Ishikawa (cell line): ENCODE measurements around the gene DVL2.

Source experiments
- CEBPB ChIP-seq: IDR thresholded peaks from 2 replicates; pipeline ENCODE4 v1.6.1; 2012
- CREB1 ChIP-seq: IDR thresholded peaks from 2 replicates; pipeline ENCODE4 v1.6.1; 2012; ENCODE audit warnings: low read depth
- EGR1 ChIP-seq: IDR thresholded peaks from 2 replicates; pipeline ENCODE4 v1.6.1; 2012
- EP300 ChIP-seq: IDR thresholded peaks from 2 replicates; pipeline ENCODE4 v1.6.1; 2012; ENCODE audit warnings: borderline replicate concordance
- FOXM1 ChIP-seq: IDR thresholded peaks from 2 replicates; pipeline ENCODE4 v1.6.1; 2012; ENCODE audit warnings: low read depth, borderline replicate concordance
- MAX ChIP-seq: IDR thresholded peaks from 2 replicates; pipeline ENCODE4 v1.6.1; 2012
- NFIC ChIP-seq: IDR thresholded peaks from 2 replicates; pipeline ENCODE4 v1.6.1; 2012
- RAD21 ChIP-seq: IDR thresholded peaks from 2 replicates; pipeline ENCODE4 v1.6.1; 2012; ENCODE audit warnings: low read depth
- REST ChIP-seq: IDR thresholded peaks from 2 replicates; pipeline ENCODE4 v1.6.1; 2012; ENCODE audit warnings: low read depth, mild to moderate bottlenecking
- TAF1 ChIP-seq: IDR thresholded peaks from 2 replicates; pipeline ENCODE4 v1.6.1; 2012; ENCODE audit warnings: low read depth, mild to moderate bottlenecking
- TCF12 ChIP-seq: IDR thresholded peaks from 2 replicates; pipeline ENCODE4 v1.6.1; 2012; ENCODE audit warnings: low read depth
- TEAD4 ChIP-seq: IDR thresholded peaks from 2 replicates; pipeline ENCODE4 v1.6.1; 2012
- USF1 ChIP-seq: IDR thresholded peaks from 2 replicates; pipeline ENCODE4 v1.6.1; 2012
- YY1 ChIP-seq: IDR thresholded peaks from 2 replicates; pipeline ENCODE4 v1.6.1; 2012; ENCODE audit warnings: low read depth
- ZBTB7A ChIP-seq: IDR thresholded peaks from 2 replicates; pipeline ENCODE4 v1.6.1; 2012; ENCODE audit warnings: low read depth

DVL2 gene

DNA sequence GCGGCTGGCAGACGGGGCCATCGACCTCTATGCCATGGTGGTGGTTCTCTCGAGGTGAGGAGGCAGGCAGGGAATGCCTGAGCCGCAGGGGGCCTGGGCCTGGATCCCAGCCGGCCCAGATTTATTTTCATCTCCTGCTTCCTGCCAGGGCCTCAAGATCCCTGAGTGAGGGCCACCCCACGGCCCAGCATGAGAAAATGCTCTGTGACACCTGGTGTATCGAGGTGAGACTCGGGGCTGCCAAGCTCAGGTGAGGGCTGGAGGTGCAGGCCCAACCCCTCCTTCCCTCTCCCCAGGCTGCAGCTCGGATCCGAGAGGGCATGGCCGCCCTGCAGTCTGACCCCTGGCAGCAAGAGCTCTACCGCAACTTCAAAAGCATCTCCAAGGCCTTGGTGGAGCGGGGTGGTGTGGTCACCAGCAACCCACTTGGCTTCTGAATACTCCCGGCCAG lies 9.6 kb downstream of the DVL2 start:
- TF ChIP-seq ZBTB7A (no peak), NFIC (no peak)

- TF ChIP-seq CEBPB: no peak
Observed at GRCh38 chr17:7224110-7224509, 10.2 kb downstream of the DVL2 start.

DNA sequence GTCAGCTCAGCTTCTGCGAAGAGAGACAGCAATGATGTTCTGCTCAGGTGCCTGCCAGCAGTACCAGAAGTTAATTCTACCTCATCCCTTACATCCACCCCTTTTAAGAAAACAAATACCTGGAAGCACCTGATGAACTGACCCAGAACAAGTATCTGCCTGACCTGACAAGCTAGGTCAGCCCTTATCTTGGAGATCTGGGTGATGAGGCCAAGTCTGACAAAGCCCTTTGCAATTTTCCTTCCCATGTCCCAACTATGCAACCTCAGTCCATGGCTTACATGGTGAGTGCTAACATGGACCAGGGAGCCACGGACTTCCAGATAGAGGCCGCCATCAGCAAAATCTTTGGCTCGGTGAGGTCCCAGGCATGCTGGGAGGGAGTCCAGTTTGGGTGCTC lies 10.9 kb downstream of the DVL2 start:
- TF ChIP-seq YY1: no peak
- TF ChIP-seq CEBPB: no peak
- no peak for TF ChIP-seq REST
- no peak for TF ChIP-seq USF1
- no peak for TF ChIP-seq MAX
- no peak for TF ChIP-seq EP300
- TF ChIP-seq CREB1: no peak

DNA sequence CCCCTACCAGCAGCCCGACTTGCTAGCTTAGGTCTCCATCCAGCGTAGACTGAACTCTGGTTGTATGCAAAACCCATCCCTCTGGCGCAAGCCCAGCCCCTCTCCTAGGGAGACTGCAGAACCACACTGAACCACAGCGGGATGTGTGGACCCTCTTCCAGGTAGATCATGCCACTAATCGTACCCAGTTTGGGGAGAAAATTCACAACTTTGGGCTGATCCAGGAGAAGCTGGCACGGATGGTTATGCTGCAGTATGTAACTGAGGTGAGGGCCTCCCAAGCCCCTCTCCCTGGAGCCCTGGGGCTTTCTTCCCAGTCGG lies 11.4 kb downstream of the DVL2 start:
- TF ChIP-seq NFIC (no peak), MAX (no peak), YY1 (no peak), FOXM1 (no peak), TAF1 (no peak), USF1 (no peak), EP300 (no peak), REST (no peak), CEBPB (no peak)

DNA sequence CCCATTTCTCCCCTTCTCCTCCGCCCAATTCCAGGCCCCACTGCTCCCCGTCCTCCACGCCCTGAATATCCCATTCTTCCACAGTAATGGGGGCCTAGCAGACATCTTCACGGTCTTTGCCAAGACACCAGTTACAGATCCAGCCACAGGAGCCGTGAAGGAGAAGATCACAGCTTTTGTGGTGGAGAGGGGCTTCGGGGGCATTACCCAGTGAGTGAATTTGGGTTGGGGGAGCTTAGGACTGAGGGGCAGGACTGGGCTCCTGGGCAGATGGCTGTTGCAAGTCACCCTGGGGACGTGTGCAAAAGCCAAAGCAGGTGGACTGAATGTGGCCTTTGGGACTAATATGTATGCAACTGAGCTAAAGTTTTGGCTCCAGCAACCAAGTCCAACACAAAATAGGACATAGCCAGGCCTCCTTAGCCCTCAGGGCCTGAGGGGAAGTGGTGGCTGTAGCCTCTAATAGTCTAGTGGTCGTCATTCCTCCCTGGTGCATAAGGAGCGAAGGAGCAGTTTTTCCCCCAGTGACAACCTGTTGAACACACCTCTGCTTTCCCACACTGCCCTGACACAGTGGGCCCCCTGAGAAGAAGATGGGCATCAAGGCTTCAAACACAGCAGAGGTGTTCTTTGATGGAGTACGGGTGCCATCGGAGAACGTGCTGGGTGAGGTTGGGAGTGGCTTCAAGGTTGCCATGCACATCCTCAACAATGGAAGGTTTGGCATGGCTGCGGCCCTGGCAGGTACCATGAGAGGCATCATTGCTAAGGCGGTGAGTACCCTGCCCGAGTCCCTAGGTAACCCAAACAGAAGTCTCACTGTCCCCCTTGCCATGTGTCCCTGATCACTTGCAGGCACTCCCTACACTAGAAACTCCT lies 12.0 kb downstream of the DVL2 start:
- TF ChIP-seq REST (no peak), EGR1 (no peak), YY1 (no peak), CEBPB (no peak)

DNA sequence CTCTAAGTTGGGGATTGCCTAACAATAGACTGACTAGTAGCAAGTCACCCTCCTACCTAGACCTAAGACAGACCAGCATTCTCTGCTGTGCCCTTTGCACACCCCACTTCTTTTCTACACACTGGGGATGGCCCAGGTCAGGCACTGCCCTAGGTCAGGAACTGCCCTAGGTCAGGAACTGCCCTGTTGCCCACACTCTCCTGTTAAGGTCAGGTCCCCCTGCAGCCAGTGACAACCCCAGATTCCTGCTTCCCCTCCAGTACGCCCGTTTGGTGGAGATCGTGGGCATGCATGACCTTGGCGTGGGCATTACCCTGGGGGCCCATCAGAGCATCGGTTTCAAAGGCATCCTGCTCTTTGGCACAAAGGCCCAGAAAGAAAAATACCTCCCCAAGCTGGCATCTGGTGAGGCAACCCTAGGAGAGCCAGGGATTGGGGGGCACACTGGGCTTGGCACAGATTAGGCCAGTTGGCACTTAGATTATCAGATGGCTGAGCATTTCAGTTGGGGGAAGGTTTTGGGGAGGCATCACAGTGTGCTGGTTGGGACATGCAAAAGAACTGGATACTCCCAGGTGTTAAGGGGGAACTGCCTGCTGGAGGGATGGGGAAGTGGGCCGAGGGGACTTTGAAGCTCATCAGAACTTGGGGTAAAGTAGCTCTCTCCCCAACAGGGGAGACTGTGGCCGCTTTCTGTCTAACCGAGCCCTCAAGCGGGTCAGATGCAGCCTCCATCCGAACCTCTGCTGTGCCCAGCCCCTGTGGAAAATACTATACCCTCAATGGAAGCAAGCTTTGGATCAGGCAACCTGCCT lies 12.8 kb downstream of the DVL2 start:
- TF ChIP-seq TAF1: no peak
- TF ChIP-seq TCF12: no peak
- no peak for TF ChIP-seq MAX
- TF ChIP-seq REST: no peak
- no peak for TF ChIP-seq CREB1
- no peak for TF ChIP-seq YY1
- no peak for TF ChIP-seq RAD21
- no peak for TF ChIP-seq USF1
- TF ChIP-seq CEBPB: no peak
- no peak for TF ChIP-seq FOXM1
- no peak for TF ChIP-seq TEAD4
- no peak for TF ChIP-seq ZBTB7A
- TF ChIP-seq NFIC: no peak
- no peak for TF ChIP-seq EGR1
- no peak for TF ChIP-seq EP300
